Ramos (cell line): ENCODE measurements around the gene MEIKIN.
"Not testable (repeated sequence)": the region's sequence is repeated elsewhere in the genome, so short reads cannot be mapped to it uniquely, and the experiment has no call there.

Source experiments
- in situ Hi-C: fragments of 300-500 bp; cut with MboI; formaldehyde crosslinking; loops from one replicate; pipeline ENCODE4 v1.14.3; 2022; ENCODE audit warnings: low sequenced_read_pairs; ENCODE audit not compliant: unreplicated experiment

MEIKIN gene

DNA sequence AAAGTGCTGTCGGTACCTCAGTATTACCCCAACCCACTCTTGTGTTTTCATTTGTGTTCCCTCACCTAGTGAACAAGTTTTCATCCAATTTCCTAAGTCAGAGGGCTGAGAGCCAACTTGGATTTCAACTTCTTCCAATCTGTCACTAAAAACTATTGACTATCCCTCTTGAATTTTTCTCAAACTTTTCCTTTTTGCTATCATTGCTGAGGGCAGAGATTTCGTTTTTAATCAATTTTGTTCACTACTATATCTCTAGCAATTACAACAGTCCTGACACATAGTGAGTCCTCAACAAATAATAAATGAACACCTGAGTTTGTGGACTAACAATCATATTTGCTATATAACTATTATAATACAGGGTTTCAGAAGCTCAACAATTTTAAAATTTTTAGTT, 29.0 kb downstream of the MEIKIN start:
- in situ Hi-C loops = no loop called here

GRCh38 chr5:131914472-131914871, 31.0 kb downstream of the MEIKIN start:
- in situ Hi-C loops = no loop called here

GRCh38 chr5:131913603-131914002, 31.9 kb downstream of the MEIKIN start:
- in situ Hi-C loops = no loop called here

DNA sequence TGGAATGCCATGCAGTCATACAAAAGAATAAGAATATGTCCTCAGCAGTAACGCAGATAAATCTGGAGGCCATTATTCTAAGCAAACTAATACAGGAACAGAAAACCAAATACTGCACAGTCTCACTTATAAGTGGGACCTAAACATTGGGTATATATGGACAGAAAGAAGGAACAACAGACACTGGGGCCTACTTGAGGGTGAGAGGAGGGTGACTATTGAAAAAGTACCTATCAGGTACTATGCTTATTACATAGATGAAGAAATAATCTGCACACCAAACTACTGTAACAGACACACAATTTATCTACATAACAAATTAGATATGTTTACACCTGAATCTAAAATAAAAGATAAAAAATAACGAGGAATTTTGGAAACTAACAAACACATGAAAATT, 38.8 kb downstream of the MEIKIN start:
- in situ Hi-C loops = no loop called here

DNA sequence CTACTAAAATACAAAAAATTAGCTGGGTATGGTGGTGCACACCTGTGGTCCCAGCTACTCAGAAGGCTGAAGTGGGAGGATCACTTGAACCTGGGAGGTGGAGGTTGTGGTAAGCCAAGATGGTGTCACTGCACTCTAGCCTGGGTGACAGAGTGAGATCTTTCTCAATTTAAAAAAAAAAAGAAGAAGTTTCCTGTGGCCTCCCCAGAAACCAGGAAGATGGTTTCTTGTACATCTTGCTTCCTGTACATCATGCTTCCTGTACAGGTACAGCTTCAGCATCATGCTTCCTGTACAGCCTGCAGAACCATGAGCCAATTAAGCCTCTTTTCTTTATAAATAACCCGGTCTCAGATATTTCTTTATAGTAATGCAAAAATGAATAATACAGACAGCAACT, 43.2 kb downstream of the MEIKIN start:
- in situ Hi-C loops = not testable (repeated sequence)

DNA sequence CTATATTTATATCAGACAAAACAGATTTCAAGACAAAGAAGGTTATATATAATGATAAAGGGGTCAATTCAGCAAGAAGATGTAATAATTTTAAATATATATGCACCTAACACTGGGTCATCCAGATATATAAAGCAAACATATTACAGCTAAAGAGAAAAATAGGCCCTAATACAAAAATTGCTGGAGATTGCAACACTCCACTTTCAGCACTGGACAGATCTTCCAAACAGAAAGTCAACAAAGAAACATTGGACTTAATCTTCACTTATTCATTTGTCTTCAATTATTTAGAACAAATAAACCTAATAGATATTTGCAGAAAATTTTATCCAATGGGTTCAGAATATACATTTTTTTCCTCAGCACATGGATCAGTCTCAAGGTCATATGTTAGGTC, 45.8 kb downstream of the MEIKIN start:
- in situ Hi-C loops = no loop called here

- in situ Hi-C loops = no loop called here
These were observed 61.5 kb downstream of the MEIKIN start for GRCh38 chr5:131883984-131884383.

- in situ Hi-C loops = no loop called here
These were observed 65.8 kb downstream of the MEIKIN start for GRCh38 chr5:131879705-131880104.

DNA sequence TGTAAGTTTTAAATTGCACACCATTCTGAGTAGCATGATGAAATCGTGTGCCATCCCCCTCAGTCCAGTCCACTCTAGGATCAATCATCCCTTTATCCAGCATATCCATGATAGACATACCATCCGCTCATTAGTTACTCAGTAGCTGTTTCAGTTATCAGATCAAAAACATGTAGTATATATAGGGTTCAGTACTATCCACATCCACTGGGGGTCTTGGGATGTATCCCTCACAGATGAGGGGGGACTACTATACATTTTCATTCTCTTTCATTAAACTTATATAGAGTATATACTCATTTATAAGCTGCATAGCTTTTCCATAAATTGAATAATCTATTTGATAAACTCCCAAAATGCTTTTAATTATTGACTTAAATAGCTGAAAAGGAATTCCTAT, 67.6 kb downstream of the MEIKIN start:
- in situ Hi-C loops = no loop called here

GRCh38 chr5:131871251-131871650, 74.2 kb downstream of the MEIKIN start:
- in situ Hi-C loops = not testable (repeated sequence)

DNA sequence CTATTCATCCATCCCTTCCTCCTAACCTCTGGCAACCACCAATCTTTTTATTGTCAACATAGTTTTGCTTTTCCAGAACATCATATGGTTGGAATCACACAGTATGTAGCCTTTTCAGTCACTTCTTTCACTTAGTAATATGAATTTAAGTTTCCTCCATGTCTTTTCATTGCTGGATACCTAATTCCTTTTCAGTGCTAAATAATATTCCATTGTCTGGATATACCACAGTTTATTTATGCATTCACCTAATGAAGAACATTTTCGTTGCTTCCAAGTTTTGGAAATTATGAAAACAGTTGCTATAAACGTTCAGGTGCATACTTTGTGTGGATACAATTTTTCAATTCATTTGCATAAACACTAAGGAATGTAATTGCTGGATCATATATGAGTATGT, 77.9 kb downstream of the MEIKIN start:
- in situ Hi-C loops = no loop called here

- in situ Hi-C loops = no loop called here
These were observed 81.8 kb downstream of the MEIKIN start for GRCh38 chr5:131863700-131864099.

- in situ Hi-C loops = no loop called here
These were observed 88.1 kb downstream of the MEIKIN start for GRCh38 chr5:131857388-131857787.

DNA sequence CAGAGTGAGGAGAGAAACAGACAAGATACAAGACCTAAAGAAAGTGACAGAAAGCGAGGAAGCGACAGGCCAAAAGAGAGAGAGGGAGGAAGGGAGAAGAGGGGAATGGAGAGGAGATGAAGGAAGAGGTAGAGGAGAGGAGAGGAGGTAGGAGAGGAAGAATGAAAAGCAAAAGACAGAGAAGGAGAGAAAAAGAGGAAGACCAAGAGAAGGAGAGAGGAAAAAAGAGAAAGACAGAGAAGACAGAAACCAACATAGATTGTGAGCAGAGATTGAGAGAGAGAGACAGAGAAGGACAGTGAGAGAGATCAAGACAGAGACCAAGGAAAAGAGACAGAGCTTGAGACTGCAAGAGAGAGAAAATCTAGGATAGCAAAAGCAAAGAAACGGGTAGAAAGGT, 90.0 kb downstream of the MEIKIN start:
- in situ Hi-C loops = no loop called here

GRCh38 chr5:131854134-131854533, 91.3 kb downstream of the MEIKIN start:
- in situ Hi-C loops = no loop called here

DNA sequence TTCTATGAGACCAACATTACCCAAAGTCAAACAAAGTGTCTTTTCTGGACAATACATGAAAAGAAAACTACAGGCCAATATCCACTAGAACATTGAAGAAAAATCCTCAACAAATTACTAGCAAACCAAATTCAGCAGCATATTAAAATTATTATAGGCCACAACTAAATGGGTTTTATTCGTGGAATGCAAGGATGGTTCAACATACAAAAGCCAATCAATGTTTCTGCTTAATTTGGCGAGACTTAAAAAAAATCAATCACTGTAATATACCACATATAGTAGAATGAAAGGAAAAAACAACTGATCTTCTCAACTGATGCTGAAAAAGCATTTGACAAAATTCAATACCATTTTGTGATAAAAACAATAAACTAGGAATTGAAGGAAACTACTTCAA, 96.8 kb downstream of the MEIKIN start:
- in situ Hi-C loops = no loop called here

- in situ Hi-C loops = no loop called here
These were observed 98.9 kb downstream of the MEIKIN start for GRCh38 chr5:131846536-131846935.

DNA sequence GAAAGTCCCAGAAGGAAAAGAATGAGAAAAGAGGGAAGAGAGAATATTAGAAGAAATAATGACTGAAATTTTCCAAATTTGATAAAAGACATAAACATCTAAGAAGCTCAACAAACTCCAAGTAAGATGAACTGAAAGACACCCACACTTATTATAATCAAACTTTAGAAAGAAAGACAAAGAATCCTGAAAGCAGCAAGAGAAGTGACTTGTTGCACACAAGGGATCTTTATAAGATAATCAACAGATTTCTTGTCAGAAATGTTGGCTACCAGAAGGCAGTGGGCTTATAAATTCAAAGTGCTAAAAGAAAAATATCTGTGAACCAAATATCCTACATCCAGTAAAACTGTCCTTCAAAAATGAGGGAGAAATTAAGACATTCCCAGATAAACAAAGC, 99.6 kb downstream of the MEIKIN start:
- in situ Hi-C loops = no loop called here

GRCh38 chr5:131842971-131843370, 102.5 kb downstream of the MEIKIN start:
- in situ Hi-C loops = not testable (repeated sequence)

GRCh38 chr5:131832702-131833101, 112.8 kb downstream of the MEIKIN start:
- in situ Hi-C loops = not testable (repeated sequence)

GRCh38 chr5:131825404-131826013, 120.0 kb downstream of the MEIKIN start:
- in situ Hi-C loops = no loop called here

DNA sequence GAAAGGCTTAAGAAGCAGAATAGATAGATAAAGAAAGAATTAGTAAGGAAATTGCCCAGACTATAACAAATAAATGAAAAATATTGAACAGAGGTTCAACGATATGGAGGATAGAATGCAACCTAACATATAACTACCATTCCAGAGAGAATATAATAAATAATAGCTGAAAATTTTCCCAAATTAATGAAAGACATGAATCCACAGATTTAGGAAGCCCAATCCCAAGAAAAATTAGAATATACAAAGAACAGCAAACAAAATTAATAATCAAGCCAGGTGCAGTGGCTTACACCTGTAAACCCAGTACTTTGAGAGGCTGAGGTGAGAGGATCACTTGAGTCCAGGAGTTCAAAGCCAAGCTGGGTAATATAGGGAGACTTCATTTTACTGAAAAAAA, 120.8 kb downstream of the MEIKIN start:
- in situ Hi-C loops = no loop called here

DNA sequence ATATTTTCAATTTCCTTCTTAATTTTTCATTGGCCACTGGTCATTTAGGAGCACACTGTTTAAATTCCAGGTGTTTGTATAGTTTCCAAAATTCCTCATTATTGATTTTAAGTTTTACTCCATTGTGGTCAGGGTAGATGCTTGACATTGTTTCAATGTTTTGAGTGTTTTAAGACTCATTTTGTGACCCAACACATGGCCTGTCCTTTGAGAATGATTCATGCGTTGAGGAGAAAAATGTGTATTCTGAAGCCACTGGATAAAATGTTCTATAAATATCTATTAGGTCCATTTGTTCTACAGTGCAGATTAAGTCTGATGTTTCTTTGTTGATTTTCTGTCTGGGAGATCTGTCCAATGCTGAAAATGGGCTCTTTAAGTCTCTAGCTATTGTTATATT, 124.2 kb downstream of the MEIKIN start:
- in situ Hi-C loops = no loop called here
